ENCODE measurements around the gene TPBG.

Gene TPBG

DNA sequence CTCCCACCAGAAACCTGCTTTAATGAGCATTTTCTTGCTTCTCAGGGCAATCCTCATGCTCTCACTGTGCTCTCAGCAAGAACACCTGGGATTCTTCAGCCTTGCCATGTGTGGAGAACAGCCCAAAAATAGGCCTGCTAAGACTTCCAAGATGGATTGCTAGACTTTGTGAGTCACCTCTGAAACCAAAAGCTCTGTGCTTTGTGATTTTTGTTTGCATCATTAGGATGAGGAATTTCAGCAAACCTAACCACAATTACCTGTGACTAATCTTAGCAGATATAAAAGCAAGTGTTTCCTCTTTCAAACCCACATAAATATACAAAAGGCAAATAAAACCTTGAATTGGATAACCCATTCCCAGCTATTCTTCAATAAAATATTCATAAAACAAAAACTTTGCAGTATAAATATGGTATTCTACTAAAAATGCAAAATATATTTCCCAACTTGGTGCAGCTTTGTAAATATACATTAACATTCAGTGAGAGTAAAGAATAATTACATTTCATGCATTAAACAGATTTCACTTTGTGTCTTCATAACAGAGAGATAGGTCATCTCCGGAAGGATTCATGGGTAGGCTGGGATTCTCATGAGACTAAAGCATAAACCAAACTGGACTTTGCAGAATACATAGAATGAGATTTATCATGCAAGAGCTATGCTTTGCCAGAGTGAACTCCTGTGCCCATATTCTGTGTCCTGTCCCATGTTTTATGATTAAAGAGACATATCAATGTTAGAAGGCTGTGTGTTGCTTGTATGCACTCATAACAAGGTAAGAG is 33.5 kb downstream of the TPBG start (continued):
- TF ChIP-seq BCL11B (tag by site-specific recombination; IDR thresholded peaks at IDR 0.05; ENCODE audit: low read depth) (no peak), ZNF324 (tag by site-specific recombination; IDR thresholded peaks at IDR 0.05) (no peak), ZNF366 (tag by site-specific recombination; conservative IDR thresholded peaks at IDR 0.05) (peak; percentile 94), ZNF610 (tag by site-specific recombination; IDR thresholded peaks at IDR 0.05; ENCODE audit: borderline replicate concordance) (no peak), ZNF585B (tag by site-specific recombination; IDR thresholded peaks at IDR 0.05) (no peak), ZNF623 (tag by site-specific recombination; IDR thresholded peaks at IDR 0.05) (no peak), PRDM1 (tag by site-specific recombination; IDR thresholded peaks at IDR 0.05) (peak; percentile 31; the same call in 1 of the 2 replicates), SP7 (tag by site-specific recombination; IDR thresholded peaks at IDR 0.05) (peak; percentile 76), ZNF626 (tag by site-specific recombination; IDR thresholded peaks at IDR 0.05) (no peak), SP2 (tag by site-specific recombination; IDR thresholded peaks at IDR 0.05) (peak; percentile 12; the same call in 1 of the 2 replicates), GLIS1 (tag by site-specific recombination; IDR thresholded peaks at IDR 0.05) (no peak), ZNF341 (tag by site-specific recombination; IDR thresholded peaks at IDR 0.05; ENCODE audit: low read depth) (no peak), KLF16 (tag by site-specific recombination; IDR thresholded peaks at IDR 0.05) (no peak), ZNF629 (tag by site-specific recombination; IDR thresholded peaks at IDR 0.05) (peak; percentile 88), ZNF391 (tag by site-specific recombination; IDR thresholded peaks at IDR 0.05; ENCODE audit: borderline replicate concordance, low read depth) (peak; percentile 68), YY2 (tag by site-specific recombination; IDR thresholded peaks at IDR 0.05) (no peak), ZNF248 (tag by site-specific recombination; IDR thresholded peaks at IDR 0.05) (no peak)
- TF ChIP-seq, protein P1, sequence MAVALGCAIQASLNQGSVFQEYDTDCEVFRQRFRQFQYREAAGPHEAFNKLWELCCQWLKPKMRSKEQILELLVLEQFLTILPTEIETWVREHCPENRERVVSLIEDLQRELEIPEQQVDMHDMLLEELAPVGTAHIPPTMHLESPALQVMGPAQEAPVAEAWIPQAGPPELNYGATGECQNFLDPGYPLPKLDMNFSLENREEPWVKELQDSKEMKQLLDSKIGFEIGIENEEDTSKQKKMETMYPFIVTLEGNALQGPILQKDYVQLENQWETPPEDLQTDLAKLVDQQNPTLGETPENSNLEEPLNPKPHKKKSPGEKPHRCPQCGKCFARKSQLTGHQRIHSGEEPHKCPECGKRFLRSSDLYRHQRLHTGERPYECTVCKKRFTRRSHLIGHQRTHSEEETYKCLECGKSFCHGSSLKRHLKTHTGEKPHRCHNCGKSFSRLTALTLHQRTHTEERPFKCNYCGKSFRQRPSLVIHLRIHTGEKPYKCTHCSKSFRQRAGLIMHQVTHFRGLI (tag by site-specific recombination; IDR thresholded peaks at IDR 0.05): peak; percentile 44; the same call in 1 of the 2 replicates
- TF ChIP-seq, protein P2, sequence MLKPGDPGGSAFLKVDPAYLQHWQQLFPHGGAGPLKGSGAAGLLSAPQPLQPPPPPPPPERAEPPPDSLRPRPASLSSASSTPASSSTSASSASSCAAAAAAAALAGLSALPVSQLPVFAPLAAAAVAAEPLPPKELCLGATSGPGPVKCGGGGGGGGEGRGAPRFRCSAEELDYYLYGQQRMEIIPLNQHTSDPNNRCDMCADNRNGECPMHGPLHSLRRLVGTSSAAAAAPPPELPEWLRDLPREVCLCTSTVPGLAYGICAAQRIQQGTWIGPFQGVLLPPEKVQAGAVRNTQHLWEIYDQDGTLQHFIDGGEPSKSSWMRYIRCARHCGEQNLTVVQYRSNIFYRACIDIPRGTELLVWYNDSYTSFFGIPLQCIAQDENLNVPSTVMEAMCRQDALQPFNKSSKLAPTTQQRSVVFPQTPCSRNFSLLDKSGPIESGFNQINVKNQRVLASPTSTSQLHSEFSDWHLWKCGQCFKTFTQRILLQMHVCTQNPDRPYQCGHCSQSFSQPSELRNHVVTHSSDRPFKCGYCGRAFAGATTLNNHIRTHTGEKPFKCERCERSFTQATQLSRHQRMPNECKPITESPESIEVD (tag by site-specific recombination; IDR thresholded peaks at IDR 0.05): peak; percentile 88
- TF ChIP-seq, protein P3, sequence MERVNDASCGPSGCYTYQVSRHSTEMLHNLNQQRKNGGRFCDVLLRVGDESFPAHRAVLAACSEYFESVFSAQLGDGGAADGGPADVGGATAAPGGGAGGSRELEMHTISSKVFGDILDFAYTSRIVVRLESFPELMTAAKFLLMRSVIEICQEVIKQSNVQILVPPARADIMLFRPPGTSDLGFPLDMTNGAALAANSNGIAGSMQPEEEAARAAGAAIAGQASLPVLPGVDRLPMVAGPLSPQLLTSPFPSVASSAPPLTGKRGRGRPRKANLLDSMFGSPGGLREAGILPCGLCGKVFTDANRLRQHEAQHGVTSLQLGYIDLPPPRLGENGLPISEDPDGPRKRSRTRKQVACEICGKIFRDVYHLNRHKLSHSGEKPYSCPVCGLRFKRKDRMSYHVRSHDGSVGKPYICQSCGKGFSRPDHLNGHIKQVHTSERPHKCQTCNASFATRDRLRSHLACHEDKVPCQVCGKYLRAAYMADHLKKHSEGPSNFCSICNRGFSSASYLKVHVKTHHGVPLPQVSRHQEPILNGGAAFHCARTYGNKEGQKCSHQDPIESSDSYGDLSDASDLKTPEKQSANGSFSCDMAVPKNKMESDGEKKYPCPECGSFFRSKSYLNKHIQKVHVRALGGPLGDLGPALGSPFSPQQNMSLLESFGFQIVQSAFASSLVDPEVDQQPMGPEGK (tag by site-specific recombination; IDR thresholded peaks at IDR 0.05): no peak
- TF ChIP-seq, protein P4, sequence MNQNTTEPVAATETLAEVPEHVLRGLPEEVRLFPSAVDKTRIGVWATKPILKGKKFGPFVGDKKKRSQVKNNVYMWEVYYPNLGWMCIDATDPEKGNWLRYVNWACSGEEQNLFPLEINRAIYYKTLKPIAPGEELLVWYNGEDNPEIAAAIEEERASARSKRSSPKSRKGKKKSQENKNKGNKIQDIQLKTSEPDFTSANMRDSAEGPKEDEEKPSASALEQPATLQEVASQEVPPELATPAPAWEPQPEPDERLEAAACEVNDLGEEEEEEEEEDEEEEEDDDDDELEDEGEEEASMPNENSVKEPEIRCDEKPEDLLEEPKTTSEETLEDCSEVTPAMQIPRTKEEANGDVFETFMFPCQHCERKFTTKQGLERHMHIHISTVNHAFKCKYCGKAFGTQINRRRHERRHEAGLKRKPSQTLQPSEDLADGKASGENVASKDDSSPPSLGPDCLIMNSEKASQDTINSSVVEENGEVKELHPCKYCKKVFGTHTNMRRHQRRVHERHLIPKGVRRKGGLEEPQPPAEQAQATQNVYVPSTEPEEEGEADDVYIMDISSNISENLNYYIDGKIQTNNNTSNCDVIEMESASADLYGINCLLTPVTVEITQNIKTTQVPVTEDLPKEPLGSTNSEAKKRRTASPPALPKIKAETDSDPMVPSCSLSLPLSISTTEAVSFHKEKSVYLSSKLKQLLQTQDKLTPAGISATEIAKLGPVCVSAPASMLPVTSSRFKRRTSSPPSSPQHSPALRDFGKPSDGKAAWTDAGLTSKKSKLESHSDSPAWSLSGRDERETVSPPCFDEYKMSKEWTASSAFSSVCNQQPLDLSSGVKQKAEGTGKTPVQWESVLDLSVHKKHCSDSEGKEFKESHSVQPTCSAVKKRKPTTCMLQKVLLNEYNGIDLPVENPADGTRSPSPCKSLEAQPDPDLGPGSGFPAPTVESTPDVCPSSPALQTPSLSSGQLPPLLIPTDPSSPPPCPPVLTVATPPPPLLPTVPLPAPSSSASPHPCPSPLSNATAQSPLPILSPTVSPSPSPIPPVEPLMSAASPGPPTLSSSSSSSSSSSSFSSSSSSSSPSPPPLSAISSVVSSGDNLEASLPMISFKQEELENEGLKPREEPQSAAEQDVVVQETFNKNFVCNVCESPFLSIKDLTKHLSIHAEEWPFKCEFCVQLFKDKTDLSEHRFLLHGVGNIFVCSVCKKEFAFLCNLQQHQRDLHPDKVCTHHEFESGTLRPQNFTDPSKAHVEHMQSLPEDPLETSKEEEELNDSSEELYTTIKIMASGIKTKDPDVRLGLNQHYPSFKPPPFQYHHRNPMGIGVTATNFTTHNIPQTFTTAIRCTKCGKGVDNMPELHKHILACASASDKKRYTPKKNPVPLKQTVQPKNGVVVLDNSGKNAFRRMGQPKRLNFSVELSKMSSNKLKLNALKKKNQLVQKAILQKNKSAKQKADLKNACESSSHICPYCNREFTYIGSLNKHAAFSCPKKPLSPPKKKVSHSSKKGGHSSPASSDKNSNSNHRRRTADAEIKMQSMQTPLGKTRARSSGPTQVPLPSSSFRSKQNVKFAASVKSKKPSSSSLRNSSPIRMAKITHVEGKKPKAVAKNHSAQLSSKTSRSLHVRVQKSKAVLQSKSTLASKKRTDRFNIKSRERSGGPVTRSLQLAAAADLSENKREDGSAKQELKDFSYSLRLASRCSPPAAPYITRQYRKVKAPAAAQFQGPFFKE (tag by site-specific recombination; IDR thresholded peaks at IDR 0.05; ENCODE audit: borderline replicate concordance): no peak
- TF ChIP-seq, protein P5, sequence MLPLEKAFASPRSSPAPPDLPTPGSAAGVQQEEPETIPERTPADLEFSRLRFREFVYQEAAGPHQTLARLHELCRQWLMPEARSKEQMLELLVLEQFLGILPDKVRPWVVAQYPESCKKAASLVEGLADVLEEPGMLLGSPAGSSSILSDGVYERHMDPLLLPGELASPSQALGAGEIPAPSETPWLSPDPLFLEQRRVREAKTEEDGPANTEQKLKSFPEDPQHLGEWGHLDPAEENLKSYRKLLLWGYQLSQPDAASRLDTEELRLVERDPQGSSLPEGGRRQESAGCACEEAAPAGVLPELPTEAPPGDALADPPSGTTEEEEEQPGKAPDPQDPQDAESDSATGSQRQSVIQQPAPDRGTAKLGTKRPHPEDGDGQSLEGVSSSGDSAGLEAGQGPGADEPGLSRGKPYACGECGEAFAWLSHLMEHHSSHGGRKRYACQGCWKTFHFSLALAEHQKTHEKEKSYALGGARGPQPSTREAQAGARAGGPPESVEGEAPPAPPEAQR (tag by site-specific recombination; IDR thresholded peaks at IDR 0.05): no peak
- TF ChIP-seq, protein P6, sequence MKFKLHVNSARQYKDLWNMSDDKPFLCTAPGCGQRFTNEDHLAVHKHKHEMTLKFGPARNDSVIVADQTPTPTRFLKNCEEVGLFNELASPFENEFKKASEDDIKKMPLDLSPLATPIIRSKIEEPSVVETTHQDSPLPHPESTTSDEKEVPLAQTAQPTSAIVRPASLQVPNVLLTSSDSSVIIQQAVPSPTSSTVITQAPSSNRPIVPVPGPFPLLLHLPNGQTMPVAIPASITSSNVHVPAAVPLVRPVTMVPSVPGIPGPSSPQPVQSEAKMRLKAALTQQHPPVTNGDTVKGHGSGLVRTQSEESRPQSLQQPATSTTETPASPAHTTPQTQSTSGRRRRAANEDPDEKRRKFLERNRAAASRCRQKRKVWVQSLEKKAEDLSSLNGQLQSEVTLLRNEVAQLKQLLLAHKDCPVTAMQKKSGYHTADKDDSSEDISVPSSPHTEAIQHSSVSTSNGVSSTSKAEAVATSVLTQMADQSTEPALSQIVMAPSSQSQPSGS (tag by site-specific recombination; IDR thresholded peaks at IDR 0.05; ENCODE audit: low read depth): no peak

Measured in HEK293 (cell line).